Panc1 (cell line): Measurements from ENCODE around the gene CLCNKA. TPM values are rescaled to one million over a fixed set of nuclear protein-coding genes. Genes with fewer than 3 reads are reported as not detected.

Experiments used
- ATAC-seq: fragments of 200-7000 bp; cut with Tn5 transposase; 2 replicates; pipeline ENCODE4 v1.9.1; 2020; ENCODE audit warnings: mild to moderate bottlenecking, moderate library complexity
- BruUV-seq: library from RNA; stranded (reverse); fragments of 400-500 nt; replicated peaks from 2 replicates; lab custom pipeline; 2021; lab: Mats Ljungman, UMichigan
- CTCF ChIA-PET: fragments of 300-600 bp; sonication (Branson Sonifier 250); formaldehyde crosslinking; loops from one replicate; lab custom pipeline; 2022; ENCODE audit warnings: antibody characterized with exemption; lab: Charles Lee
- POLR2A ChIA-PET: fragments of 300-600 bp; sonication (Branson Sonifier 250); formaldehyde crosslinking; loops from one replicate; lab custom pipeline; 2022; ENCODE audit warnings: antibody characterized with exemption; lab: Charles Lee
- DNase-seq: peaks from one replicate; pipeline ENCODE4 v3.0.0-alpha.2; 2010; ENCODE audit warnings: low read depth, low spot score
- H3K27ac ChIP-seq: 2 replicates; pipeline ENCODE4 v1.5.1; 2011; ENCODE audit warnings: mild to moderate bottlenecking, low read length, inconsistent platforms
- H3K27me3 ChIP-seq: fragments of 200-500 bp; sonication (Bioruptor generic); 2 replicates; pipeline ENCODE4 v1.6.0; 2014; ENCODE audit warnings: low read length, inconsistent platforms; ENCODE audit not compliant: control insufficient read depth, insufficient read depth
- H3K36me3 ChIP-seq: fragments of 200-500 bp; sonication (Bioruptor generic); 2 replicates; pipeline ENCODE4 v1.5.1; 2014; ENCODE audit warnings: inconsistent platforms, mild to moderate bottlenecking, low read length, moderate library complexity; ENCODE audit not compliant: control insufficient read depth, insufficient read depth
- H3K4me1 ChIP-seq: 2 replicates; pipeline ENCODE4 v1.5.1; 2011; ENCODE audit warnings: inconsistent platforms, mild to moderate bottlenecking, low read length, moderate library complexity; ENCODE audit not compliant: control insufficient read depth, insufficient read depth
- H3K4me3 ChIP-seq, 2 experiments: 2 replicates each; pipeline ENCODE4 v1.5.1; 2011 to 2012; ENCODE audit warnings: low read depth in 2 of 2, low read length in 2 of 2, mild to moderate bottlenecking in 2 of 2, inconsistent platforms in 1 of 2, moderate library complexity in 1 of 2
- H3K9me3 ChIP-seq: fragments of 200-500 bp; sonication (Bioruptor generic); 2 replicates; pipeline ENCODE4 v1.5.1; 2014; ENCODE audit warnings: low read depth, mild to moderate bottlenecking, inconsistent platforms, low read length, moderate library complexity; ENCODE audit not compliant: control insufficient read depth, insufficient read depth
- CTCF ChIP-seq: fragments of 450-650 bp; IDR thresholded peaks from 2 replicates; pipeline ENCODE4 v1.5.1; 2017; ENCODE audit warnings: mild to moderate bottlenecking
- POLR2AphosphoS5 ChIP-seq: IDR thresholded peaks from 2 replicates; pipeline ENCODE4 v1.6.1; 2012; ENCODE audit warnings: mild to moderate bottlenecking, low read depth, low read length, moderate library complexity
- REST ChIP-seq, 2 experiments: IDR thresholded peaks; 2 replicates each; pipeline ENCODE4 v1.6.1; 2011 to 2012; ENCODE audit warnings: low read depth in 2 of 2, control low read depth in 1 of 2, low read length in 1 of 2, mild to moderate bottlenecking in 1 of 2, moderate library complexity in 1 of 2; ENCODE audit not compliant: insufficient read depth in 1 of 2
- SIN3A ChIP-seq: IDR thresholded peaks from 2 replicates; pipeline ENCODE4 v1.6.1; 2012; ENCODE audit warnings: low read depth, mild to moderate bottlenecking, low read length, moderate library complexity, borderline replicate concordance; ENCODE audit not compliant: insufficient read depth
- TCF7L2 ChIP-seq: IDR thresholded peaks from 2 replicates; pipeline ENCODE4 v1.6.1; 2011; ENCODE audit warnings: mild to moderate bottlenecking, low read depth, low read length, inconsistent platforms
- in situ Hi-C: cut with HindIII; loops from 2 replicates; pipeline ENCODE4 v1.10.0; 2016; ENCODE audit warnings: low sequenced_read_pairs, low pct_unique_long_range_greater_than_20kb
- intact Hi-C: fragments of 100-400 bp; cut with micrococcal nuclease; formaldehyde crosslinking; loops from one replicate; pipeline ENCODE4 v1.10.0; 2022; ENCODE audit not compliant: unreplicated experiment
- total RNA-seq: library from RNA; stranded (reverse); gene quantifications from one replicate; pipeline ENCODE4 v1.2.1, GENCODE V29; 2021; ENCODE audit not compliant: unreplicated experiment

CLCNKA gene
- total RNA-seq, 1 experiment from 2014 or later = 0.57 TPM

GRCh38 chr1:16075337-16076030 is 53.6 kb downstream of the CLCNKA start:
- Histone ChIP-seq H3K27me3 (no peaks in the 10 kb centered on the region), H3K4me1 (peaks cover 39% of the 10 kb centered on the region), H3K9me3 (no peaks in the 10 kb centered on the region), H3K4me3 (no peak overlapping the region), H3K27ac (no peak overlapping the region; the same call in 1 of the 2 replicates), H3K36me3 (no peaks in the 10 kb centered on the region)
- no TSS peak for BruUV-seq
- ATAC-seq (no peak), DNase-seq (no peak)
- ChIA-PET POLR2A (interaction anchor here (0.6 kb wide), 1 partner anchor 109 kb away, joined by 4 read pairs; no protein-coding TSS in a partner anchor), CTCF (interaction anchor here (0.6 to 0.7 kb wide), 3 partner anchors 79 to 121 kb away, joined by 3 to 14 read pairs (median 12); no protein-coding TSS in a partner anchor)
- no peak for TF ChIP-seq TCF7L2
- no peak for TF ChIP-seq REST (IDR thresholded peaks at IDR 0.05; ENCODE audit: insufficient read depth in 1 of 2, low read depth in 2 of 2, low read length in 1 of 2)
- no peak for TF ChIP-seq SIN3A
- TF ChIP-seq CTCF = no peak
- TF ChIP-seq POLR2AphosphoS5 = no peak
- in situ Hi-C loops = no loop called here
- intact Hi-C loops = loop anchor here (5.0 kb wide), 1 partner anchor 287 kb away; no protein-coding TSS in a partner anchor

- no peak for TF ChIP-seq SIN3A
- no peak for TF ChIP-seq REST (IDR thresholded peaks at IDR 0.05; ENCODE audit: insufficient read depth in 1 of 2, low read depth in 2 of 2, low read length in 1 of 2)
- TF ChIP-seq CTCF = no peak
- TF ChIP-seq TCF7L2 = no peak
- no peak for TF ChIP-seq POLR2AphosphoS5
- Histone ChIP-seq H3K27me3 (no peaks in the 10 kb centered on the region), H3K36me3 (no peaks in the 10 kb centered on the region), H3K9me3 (no peaks in the 10 kb centered on the region), H3K4me3 (no peak overlapping the region), H3K4me1 (peaks cover 41% of the 10 kb centered on the region), H3K27ac (peak overlapping the region; percentile 45; the same call in 1 of the 2 replicates)
- ATAC-seq (peak; percentile 24), DNase-seq (peak; percentile 91)
- intact Hi-C loops (loop anchor here (5.0 kb wide), 1 partner anchor 286 kb away; no protein-coding TSS in a partner anchor), in situ Hi-C loops (no loop called here)
- ChIA-PET POLR2A (no interaction called here), CTCF (interaction anchor here (0.5 kb wide), 1 partner anchor 13 kb away, joined by 3 read pairs; no protein-coding TSS in a partner anchor)
- BruUV-seq = no TSS peak
Observed at GRCh38 chr1:16076031-16076864, 54.4 kb downstream of the CLCNKA start.
